GM12874 (cell line): ENCODE data around the gene ADAMTS17.

Experiments used
- TF ChIP-seq, protein P1 (sequence below): IDR thresholded peaks from 2 replicates; pipeline ENCODE4 v1.5.1; 2011; ENCODE audit warnings: low read depth, mild to moderate bottlenecking, control low read depth, low read length, moderate library complexity; ENCODE audit not compliant: insufficient read depth

The ADAMTS17 gene

DNA sequence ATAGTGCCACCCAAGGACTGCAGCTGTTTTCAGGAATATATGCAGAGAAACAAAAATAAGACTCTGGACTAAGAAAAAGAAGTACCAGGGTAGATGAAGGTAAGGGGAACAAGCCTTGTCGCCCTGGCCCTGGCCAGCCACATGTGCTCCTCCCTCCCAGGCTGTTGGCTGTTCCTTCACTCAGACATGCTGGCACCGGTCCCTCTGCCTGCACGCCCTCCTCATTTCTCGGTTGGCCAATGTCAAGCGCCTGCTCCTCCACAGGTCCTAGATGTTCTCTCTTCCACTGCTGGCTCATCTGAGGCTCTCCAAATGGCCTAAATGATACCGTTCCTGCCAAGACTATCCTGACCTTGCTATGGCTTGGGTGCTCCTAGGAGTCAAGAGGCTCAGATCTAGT is 320.1 kb downstream of the ADAMTS17 start:
- TF ChIP-seq, protein P1, sequence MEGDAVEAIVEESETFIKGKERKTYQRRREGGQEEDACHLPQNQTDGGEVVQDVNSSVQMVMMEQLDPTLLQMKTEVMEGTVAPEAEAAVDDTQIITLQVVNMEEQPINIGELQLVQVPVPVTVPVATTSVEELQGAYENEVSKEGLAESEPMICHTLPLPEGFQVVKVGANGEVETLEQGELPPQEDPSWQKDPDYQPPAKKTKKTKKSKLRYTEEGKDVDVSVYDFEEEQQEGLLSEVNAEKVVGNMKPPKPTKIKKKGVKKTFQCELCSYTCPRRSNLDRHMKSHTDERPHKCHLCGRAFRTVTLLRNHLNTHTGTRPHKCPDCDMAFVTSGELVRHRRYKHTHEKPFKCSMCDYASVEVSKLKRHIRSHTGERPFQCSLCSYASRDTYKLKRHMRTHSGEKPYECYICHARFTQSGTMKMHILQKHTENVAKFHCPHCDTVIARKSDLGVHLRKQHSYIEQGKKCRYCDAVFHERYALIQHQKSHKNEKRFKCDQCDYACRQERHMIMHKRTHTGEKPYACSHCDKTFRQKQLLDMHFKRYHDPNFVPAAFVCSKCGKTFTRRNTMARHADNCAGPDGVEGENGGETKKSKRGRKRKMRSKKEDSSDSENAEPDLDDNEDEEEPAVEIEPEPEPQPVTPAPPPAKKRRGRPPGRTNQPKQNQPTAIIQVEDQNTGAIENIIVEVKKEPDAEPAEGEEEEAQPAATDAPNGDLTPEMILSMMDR, result no peak

DNA sequence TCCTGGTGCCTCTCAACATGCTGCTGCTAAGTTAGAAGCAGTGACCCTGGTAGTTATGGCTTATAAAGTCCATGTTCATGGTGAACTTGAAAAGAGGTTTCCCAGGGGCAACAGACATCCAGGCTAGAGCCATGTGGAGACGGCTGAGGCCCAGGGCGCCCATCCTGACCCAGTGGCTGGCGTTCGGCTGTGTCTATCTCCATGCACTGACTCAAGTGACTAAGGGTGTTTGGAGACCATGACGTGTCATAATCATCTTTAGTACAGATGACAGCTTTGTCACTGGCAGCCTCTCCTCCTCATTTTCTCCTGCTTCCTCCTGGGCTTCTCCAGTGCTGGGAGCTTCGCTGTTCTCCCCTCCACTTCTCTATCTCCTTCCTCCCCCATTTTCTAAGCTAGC is 321.2 kb downstream of the ADAMTS17 start:
- TF ChIP-seq, protein P1, result no peak

DNA sequence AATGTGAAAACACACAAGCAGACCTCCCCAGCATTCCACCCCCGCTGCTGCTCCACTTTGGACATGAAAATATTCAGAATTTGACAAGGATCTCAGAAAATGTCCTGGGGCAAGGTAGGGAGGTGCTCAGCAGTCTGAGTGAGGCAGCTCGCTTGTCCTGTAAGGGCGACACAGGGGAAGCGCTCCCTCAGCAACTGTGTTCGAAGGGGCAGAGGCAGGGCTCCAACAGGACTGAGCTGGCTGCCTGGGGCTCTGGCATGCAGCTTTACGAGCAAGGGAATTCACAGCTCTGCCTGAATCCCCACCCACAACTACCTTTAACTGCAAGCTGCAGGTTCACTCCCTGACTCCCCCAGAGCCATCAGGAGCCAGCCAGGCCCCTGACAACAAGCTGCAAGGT is 321.6 kb downstream of the ADAMTS17 start:
- TF ChIP-seq, protein P1, result no peak

DNA sequence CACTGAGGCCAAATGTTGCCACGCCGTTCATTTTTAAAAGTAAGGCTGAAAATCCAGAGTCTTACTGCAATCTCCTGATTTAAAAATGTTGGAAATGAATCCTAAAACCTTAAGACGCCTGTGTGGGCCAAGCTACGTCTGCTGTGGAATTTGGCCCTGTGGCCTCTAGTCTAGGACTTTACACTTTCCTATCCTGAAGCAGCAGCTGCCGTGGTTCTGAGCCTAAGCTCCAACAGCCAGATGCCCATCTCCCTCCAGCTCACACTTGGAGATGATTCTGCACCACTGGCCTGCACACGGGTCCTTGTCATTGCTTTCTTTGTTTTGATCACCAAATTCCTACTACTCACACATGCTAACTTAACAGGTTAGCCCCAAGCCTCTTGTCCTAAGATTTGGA is 322.2 kb downstream of the ADAMTS17 start:
- TF ChIP-seq, protein P1, result no peak

DNA sequence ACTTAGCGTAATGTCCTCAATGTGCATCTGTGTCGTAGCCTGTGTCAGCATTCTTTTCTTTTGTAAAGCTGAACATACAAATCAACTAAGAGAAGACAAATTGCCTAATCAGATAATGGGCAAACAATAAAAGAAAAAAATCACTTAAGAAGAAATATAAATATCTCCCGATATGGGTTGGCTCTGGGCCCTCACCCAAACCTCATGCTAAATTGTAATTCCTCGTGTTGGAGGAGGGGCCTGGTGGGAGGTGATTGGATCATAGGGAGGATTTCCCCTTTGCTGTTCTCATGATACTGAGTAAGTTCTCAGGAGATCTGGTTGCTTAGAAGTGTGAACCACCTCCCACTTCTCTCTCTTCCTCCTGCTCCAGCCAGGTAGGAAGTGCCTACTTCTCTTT is 323.6 kb downstream of the ADAMTS17 start:
- TF ChIP-seq, protein P1, result no peak

DNA sequence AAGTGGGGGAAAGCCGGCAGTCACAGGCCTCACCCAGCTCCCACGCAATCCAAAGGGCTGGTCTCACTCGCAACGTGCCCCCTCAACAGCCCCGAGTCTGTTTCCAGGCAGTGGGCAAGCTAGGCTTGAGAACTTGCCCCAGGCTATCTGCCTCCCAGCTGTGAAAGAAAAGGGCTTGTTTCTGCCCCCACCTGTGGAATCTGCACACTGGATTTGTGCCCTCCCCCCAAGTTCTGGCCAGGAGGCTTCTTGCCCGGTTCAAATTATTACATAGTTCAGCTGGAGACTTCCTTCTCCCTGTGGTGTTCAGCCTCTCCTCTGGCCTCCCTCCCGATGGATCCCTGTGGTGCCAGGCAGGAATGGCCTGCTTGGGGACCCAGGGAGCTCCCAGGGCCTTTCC is 324.6 kb downstream of the ADAMTS17 start:
- TF ChIP-seq, protein P1, result no peak

DNA sequence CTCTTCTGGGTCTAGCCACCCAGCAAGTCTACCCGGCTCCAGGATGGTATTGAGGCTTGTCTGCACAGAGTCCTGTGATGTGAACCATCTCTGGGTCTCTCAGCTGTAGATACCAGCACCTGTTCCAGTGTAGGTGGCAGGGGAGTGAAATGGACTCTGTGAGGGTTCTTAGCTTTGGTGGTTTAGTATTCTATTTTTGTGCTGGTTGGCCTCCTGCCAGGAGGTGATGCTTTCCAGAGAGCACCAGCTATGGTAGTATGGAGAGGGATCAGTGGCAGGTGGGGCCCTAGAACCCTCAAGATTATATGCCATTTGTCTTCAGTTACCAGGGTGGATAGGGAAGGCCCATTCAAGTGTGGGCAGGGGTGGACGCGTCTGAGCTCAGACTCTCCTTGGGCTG is 325.1 kb downstream of the ADAMTS17 start:
- TF ChIP-seq, protein P1, result no peak

DNA sequence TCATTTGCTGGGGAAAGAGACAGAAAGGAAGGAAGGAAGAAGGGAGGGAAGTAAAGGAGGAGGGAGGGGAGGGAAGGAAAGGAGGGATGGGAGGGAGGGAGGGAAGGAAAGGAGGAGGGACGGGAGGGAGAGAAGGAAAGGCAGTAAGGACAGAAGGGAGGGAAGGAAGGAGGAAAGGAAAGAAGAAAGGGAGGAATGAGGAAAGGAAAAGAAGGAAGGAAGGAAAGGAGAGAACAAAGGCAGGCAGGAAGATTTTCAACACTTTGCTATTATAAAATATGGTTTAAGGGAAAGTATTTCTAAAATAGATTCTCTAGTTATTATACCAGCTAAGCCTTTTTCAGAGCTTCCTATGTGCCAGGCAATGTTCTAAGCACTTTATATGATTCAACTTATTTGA is 330.5 kb downstream of the ADAMTS17 start:
- TF ChIP-seq, protein P1, result no peak
